Pulmonary artery endothelial cell (primary cell): Measurements from ENCODE around the gene CMTM1. TPM values are rescaled to one million over a fixed set of nuclear protein-coding genes. Genes with fewer than 3 reads are reported as not detected.
A peak's percentile ranks its signal among the peaks of the same experiment; 100 is the strongest.
"Not testable (repeated sequence)": the region's sequence is repeated elsewhere in the genome, so short reads cannot be mapped to it uniquely, and the experiment has no call there.

Experiments used
- DNase-seq: peaks from one replicate; pipeline ENCODE4 v3.0.0-alpha.2; 2011; ENCODE audit warnings: low read depth, low spot score
- total RNA-seq: library from RNA; depleted of rRNA; stranded (reverse); fragments of >200 nt; gene quantifications from 2 replicates; pipeline ENCODE4 v1.2.3, GENCODE V29; 2014

CMTM1 gene
- total RNA-seq, 1 donor from 2014 or later: 2.9 TPM

GRCh38 chr16:66588981-66589713 is 22.9 kb downstream of the CMTM1 start:
- no peak for DNase-seq

GRCh38 chr16:66590322-66590721 is 24.1 kb downstream of the CMTM1 start:
- no peak for DNase-seq

GRCh38 chr16:66591018-66591417 is 24.8 kb downstream of the CMTM1 start:
- DNase-seq: no peak

- no peak for DNase-seq
Measured at GRCh38 chr16:66592241-66592640, 26.0 kb downstream of the CMTM1 start.

GRCh38 chr16:66592814-66593213 is 26.6 kb downstream of the CMTM1 start:
- no peak for DNase-seq

GRCh38 chr16:66594739-66595138 is 28.5 kb downstream of the CMTM1 start:
- no peak for DNase-seq

- DNase-seq: not testable (repeated sequence)
Measured at GRCh38 chr16:66596559-66596958, 30.3 kb downstream of the CMTM1 start.

- DNase-seq: no peak
Measured at GRCh38 chr16:66596986-66597848, 31.0 kb downstream of the CMTM1 start.

- no peak for DNase-seq
Measured at GRCh38 chr16:66598111-66598510, 31.9 kb downstream of the CMTM1 start.

- DNase-seq: no peak
Measured at GRCh38 chr16:66599726-66600125, 33.5 kb downstream of the CMTM1 start.

- DNase-seq: no peak
Measured at GRCh38 chr16:66600477-66600876, 34.2 kb downstream of the CMTM1 start.

- DNase-seq: no peak
Measured at GRCh38 chr16:66601471-66601870, 35.2 kb downstream of the CMTM1 start.

GRCh38 chr16:66603537-66604375 is 37.5 kb downstream of the CMTM1 start:
- DNase-seq: no peak

- DNase-seq: no peak
Measured at GRCh38 chr16:66604376-66605176, 38.3 kb downstream of the CMTM1 start, which contains the start of gene CMTM3. Gene CMTM3, plus strand, starts transcription at chr16:66604704. Its CDS starts 102 bp downstream, at chr16:66604806.

GRCh38 chr16:66605177-66605978 is 39.1 kb downstream of the CMTM1 start:
- no peak for DNase-seq

GRCh38 chr16:66605979-66606751 is 39.9 kb downstream of the CMTM1 start:
- no peak for DNase-seq

- DNase-seq: peak; percentile 63
Measured at GRCh38 chr16:66608241-66609138, 42.3 kb downstream of the CMTM1 start.

- DNase-seq: no peak
Measured at GRCh38 chr16:66609139-66609510, 42.9 kb downstream of the CMTM1 start.
